GM18858 (cell line): ENCODE data around the gene ARSA.
"Not testable (repeated sequence)": the region's sequence is repeated elsewhere in the genome, so short reads cannot be mapped to it uniquely, and the experiment has no call there.

Experiments
- ATAC-seq: cut with Tn5 transposase; IDR thresholded peaks from one replicate; pipeline ENCODE4 v1.9.1; 2021; ENCODE audit not compliant: unreplicated experiment

The ARSA gene

DNA sequence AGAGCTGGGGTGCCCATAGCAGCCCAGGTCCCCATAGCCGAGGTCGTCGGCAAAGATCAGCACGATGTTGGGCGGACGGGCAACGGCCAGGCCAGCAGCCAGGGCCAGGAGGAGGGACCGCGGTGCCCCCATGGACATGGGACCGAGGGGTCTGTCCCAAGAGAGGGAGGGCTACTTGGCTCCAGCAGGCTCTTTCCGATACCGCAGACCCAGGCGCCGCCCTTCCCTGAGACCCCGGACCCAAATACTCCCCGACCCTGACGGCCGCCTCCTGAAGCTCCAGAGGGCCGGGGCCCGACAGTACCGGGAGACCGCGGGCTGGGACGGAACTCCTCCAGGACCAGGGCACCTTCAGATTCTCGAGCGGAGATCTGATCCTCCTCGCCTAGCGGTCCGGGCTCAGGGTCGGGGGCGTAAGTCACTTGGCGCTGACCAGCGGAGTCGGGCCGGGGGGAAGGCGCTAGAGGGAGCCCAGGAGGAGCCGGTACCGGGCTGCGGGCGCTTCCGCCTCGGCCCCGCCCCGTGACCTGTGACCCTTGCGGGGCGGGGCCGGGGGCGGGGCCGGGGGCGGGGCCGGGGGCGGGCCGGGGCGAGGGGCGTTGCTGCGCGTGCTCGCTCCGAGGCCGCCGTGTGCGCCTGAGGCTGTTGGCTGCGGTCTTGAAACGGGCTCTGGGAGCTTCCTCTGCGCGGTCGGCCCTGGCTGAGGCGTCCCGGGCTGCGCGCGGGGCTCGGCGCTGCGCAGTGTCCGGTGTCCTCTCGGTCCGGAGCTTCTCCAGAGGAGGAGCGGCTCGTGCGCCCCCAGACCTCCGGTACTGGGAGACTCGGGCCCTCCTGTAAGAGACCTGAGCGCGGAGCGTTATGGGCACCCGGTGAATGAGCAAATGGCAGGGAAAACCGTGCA is at the start of gene ARSA:
ARSA (minus strand) TSS at position 511 of the 901 bp plus-strand sequence; CDS start at position 138, 373 bp downstream.
- ATAC-seq: no peak

DNA sequence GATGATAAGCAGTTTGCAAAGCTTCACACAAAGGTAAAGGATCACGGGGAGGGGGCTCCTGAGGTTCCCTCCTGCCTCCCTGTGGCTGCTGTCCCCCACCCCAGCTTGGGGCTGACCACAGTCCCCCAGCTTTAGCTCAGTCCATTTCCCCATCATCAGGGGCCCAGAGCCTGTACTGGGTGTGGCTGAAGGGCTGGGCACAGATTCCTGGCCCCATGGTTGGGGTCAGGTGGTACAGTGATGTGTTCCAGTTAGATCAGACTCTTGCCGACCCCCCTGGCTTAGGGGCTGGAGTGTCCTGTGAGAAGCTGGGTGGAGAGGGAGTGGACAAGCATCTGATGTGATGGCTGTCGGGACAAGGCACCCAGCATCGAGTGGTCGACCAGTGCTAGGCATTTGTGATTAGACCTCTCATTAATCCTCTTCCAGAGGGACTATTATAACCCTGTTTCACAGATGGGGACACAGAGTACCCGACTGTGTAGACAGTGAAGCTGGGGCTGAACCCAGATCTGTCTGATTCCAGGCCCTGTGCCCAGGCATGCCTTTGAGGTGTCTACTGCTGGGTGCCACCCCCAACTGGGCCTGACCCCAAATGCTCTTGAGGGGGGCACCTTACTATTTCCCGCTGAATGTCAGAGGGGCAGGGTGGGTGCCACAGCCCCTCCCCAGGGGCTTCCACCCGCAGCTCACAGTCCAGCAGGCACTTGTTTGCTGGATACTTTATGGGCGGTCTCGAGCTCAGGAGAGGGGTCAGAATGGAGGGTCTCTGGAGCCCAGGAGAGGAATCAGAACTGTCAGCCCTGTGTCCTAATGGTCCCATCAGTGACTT is 48.9 kb upstream of the ARSA start:
- ATAC-seq: no peak

DNA sequence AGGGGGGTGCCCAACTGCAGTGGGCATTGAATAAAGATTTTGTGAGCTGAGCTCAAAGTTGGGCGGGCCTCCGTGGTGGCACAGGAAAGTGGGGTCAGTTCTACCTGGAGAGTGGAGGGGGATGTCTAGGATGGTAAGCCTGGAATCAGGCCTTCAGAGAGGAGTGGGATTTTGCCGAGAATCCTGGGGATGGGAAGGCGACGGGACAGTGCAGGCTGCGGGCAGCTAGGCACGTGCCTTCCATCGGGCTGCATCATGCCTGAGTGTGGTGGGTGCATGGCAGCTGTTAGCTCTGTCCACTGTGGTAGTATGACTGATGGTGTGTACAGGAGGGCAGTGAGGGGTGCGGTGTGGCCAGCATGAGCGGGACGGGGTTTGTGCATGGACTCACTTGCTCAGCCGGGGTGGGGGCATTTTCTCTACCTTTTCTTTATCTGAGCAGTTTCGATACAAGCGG is 48.3 kb upstream of the ARSA start:
- no peak for ATAC-seq

DNA sequence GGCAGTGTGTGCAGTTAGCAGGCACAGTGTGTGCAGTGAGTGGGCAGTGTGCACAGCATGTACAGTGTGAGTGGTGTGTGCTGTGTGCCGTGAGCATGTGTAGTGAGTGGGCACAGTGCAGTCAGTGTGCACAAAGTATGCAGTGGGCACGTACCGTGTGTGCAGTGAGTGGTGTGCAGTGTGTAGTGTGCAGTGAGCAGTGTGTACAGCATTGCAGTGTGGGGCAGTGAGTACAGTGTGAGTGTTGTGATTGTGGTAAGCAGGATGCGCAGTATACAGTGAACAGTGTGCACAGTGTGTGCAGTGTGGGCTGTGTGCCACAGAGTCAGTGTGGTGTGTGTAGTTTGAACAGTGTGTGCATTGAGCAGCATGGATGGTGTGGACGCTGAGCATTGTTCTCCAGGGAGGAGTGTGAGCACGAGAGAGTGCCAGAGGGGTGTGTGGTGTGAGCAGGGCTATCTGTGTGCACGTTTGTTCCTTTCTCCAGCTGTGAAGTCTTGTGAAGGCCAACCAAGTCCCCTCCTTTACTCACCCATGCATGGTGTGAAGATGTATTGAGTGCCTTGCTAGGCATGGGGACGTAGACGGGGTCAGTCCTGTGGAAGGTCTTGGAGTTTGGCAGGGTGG is 47.7 kb upstream of the ARSA start:
- no peak for ATAC-seq

DNA sequence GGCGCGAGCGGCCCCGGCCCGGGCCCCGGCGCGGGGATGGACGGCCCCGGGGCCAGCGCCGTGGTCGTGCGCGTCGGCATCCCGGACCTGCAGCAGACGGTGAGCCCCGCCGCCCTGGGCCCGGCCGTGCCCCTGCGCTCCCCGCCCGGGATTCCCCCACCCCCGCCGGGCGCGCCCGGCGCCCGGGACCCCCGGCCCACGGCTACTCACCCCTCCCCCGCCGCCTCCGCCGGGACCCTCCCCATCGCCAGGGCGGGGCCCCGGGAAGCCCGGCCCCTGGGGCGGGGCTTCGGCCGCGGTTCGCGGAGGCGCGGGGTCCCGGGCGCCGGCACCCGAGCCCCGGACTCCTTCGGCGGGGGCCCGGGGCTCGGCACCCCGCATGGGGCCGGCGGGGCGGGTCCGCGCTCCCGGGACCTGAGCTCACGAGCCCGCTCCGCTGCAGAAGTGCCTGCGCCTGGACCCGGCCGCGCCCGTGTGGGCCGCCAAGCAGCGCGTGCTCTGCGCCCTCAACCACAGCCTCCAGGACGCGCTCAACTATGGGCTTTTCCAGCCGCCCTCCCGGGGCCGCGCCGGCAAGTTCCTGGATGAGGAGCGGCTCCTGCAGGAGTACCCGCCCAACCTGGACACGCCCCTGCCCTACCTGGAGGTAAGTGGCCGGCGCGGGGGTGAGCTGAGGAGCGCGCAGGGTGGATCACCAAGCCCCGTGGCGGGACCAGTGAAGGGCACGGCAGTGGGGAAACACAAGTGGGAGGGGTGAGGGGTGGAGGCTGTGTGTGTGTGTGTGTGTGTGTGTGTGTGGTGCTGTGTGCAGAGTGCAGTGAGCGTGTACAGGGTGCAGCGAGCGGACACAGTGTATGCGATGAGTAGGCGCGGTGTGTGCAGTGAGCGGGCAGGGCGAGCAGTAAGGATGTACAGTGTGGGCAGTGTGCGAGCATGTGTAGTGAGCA is 46.9 kb upstream of the ARSA start:
- no peak for ATAC-seq

GRCh38 chr22:50674130-50674500 is 46.2 kb upstream of the ARSA start:
- ATAC-seq: no peak

- no peak for ATAC-seq
These were observed 45.5 kb upstream of the ARSA start for GRCh38 chr22:50673231-50674129.

DNA sequence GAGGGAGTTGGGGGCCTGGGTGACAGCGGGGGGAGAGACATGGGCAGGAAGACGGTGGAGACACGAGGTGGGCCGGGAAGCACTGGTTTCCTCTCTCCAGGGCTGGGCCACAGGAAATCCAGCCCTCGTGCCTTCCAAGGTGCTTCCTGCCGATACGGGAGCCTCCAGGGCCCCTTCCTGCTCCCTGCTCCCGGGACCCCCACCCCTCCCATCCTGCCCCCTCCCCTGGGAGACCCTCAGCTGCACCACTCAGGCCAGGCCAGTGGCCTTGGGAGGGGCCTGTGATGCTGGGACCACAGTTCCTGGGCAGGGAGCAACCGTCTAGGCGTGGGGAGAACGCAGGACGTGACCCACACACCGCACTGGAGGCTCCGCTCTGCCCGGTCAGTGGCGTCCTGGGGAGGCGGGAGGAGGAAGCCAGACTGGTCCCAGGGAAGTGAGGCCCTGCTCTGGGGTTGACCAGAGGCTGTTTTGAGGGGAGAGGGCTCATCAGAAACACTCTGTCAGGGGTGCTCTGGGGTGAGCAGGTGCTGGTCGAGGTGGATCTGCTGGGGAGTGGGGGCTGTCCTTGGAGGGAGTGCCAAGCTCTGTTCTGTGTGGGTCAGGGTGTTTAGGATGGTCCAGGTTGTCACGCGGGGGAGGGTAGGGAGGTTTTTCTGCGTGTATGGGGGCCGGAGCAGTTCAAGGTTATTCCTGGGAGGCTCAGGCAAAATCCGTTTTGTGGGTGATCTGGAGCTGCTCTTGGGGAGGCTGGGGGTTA is 44.7 kb upstream of the ARSA start, which contains the start of gene SHANK3:
SHANK3 (plus strand) TSS at position 353 of the 760 bp plus-strand sequence.
- no peak for ATAC-seq

DNA sequence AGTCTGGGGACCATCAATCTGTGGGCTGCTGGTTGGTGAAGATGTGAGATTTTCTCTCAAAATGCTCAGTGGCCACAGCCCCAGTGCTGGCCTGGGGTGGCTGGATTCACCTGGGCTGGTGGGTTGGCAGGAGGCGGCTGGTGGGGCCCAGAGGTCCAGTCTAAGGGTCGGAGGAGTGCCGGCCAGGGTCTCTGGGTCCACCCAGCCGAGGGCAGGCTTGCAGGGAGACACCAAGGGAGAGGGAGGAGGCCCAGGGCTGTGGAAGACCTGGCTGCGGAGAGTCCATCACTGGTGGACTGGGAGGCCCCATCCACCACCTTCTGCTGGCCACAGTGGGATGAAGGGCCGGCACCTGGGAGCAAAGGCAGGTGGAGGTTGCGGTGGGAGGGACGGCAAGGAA is 44.1 kb upstream of the ARSA start:
- no peak for ATAC-seq

DNA sequence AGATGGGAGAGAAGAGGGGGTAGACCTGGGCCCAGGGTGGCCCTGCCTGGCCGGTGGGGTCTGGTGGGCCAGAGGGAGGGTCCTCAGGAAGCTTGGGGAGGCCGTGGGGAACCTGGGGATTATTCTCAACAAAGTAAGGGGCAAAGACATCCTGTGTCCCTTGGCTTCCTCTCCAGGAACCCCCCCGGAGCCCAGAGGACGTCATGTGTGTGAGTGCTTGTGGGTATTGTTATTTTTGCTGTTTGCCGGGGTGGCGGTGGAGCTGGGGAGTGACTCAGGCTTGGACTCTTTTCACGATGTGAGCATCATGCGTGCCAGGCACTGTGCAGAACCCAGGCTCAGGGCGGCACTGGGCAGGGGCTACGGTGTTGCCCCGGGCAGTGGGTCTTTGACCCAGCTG is 43.7 kb upstream of the ARSA start:
- ATAC-seq: no peak

DNA sequence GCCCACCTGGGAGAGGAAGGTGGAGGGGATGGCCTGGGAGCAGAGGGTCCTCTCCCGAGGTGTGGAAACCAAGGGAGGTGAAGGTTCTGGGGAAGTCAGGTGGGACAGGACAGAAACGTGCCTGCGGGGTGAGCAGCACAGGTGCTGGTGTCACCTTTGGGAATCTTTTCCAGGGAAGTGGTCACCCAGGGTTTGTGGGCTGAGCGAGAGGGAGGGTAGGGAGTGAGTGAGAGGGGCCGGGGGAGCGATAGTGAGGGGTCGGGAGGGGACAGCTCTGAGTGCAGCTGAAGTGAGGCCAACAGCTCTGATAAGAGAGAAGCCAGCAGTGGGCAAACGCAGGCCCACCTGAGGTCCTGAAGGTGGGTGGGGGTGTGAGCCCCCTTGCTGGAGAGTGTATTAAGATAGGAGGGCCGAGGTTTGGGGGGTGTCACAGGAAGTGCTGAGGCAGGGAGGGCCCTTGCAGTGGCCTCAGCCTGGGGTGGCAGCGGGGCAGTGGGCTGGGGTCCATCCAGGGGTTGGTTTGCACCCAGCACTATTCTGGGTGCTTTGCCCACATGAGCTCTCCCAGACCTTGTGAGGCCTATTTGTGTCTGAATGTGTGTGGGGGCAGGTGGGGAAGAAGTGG is 43.1 kb upstream of the ARSA start:
- no peak for ATAC-seq

DNA sequence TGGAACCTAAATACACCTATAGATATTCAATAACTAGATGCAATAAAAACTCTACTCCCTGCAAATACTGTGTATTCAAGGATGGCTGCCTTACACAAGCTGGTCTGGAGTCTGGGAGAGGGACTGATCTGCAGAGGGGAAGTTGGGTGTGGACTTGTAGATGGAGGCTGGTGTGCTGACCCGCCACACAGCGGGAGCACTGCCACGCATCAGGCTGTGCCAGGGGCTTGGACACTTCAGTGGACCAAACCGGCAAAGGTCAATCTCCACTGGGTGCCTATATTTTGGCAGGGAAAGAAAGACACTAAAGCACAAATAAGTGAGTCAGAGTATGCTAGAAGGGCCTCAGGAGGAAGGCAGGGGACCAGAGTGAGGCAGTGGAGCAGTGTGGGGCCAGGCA is 42.6 kb upstream of the ARSA start:
- no peak for ATAC-seq

- no peak for ATAC-seq
These were observed 37.8 kb upstream of the ARSA start for GRCh38 chr22:50665738-50666137.

DNA sequence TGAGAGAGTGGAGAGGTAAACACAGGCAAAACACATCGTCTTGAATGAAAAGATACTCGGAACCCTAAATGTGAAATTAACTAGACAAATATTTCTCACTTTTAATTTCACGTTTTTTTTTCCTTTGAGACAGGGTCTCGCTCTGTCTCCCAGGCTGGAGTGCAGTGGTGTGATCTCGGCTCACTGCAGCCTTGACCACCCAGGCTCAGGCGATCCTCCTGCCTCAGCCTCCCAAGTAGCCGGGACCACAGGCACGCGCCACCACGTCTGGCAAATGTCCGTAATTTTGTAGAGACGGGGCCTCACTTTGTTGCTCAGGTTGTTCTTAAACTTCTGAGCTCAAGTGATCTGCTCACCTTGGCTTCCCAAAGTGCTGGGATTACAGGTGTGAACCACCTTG is 37.3 kb upstream of the ARSA start:
- ATAC-seq: no peak

- ATAC-seq: no peak
These were observed 32.4 kb upstream of the ARSA start for GRCh38 chr22:50660306-50660705.

GRCh38 chr22:50659711-50660110 is 31.8 kb upstream of the ARSA start:
- not testable (repeated sequence) for ATAC-seq

- ATAC-seq: no peak
These were observed 30.0 kb upstream of the ARSA start for GRCh38 chr22:50657925-50658324.
